Measurements from ENCODE around the gene AK1. TPM values are rescaled to one million over a fixed set of nuclear protein-coding genes. Genes with fewer than 3 reads are reported as not detected.

AK1 gene
- polyA plus RNA-seq, 1 of the 3 experiments (the other 2 are of a cell fraction) = 125 TPM

- H3K9me2 ChIP-seq = no peaks in the 10 kb centered on the region
- ChIA-PET POLR2A (interaction anchor here (0.6 to 1.0 kb wide), 2 partner anchors 16 to 23 kb away, joined by 3 read pairs; no protein-coding TSS in a partner anchor), CTCF (interaction anchor here (1.3 to 3.4 kb wide), 3 partner anchors 33 to 103 kb away, joined by 3 to 17 read pairs (median 5); partner anchors contain the start of gene CDK9)
- H3K36me3 ChIP-seq (replicated peaks in 1 of 2; ENCODE audit: control insufficient read depth in 1 of 2, insufficient read depth in 2 of 2, low read length in 1 of 2) = peaks cover 4 to 12% of the 10 kb centered on the region in 2 experiments
- no peak for TF ChIP-seq FOXM1 (IDR thresholded peaks at IDR 0.05; ENCODE audit: low read depth)
- TF ChIP-seq TEAD4 (IDR thresholded peaks at IDR 0.05; ENCODE audit: borderline replicate concordance, insufficient read depth) = no peak
- no peak for TF ChIP-seq REST (IDR thresholded peaks at IDR 0.05; ENCODE audit: low read depth, low read length)
- TF ChIP-seq PBX3 (IDR thresholded peaks at IDR 0.05) = no peak
- TF ChIP-seq RFX5 (IDR thresholded peaks at IDR 0.05; ENCODE audit: low read length) = no peak
- TF ChIP-seq GATA2 (CRISPR knock-in tag; IDR thresholded peaks at IDR 0.05) = no peak
- TF ChIP-seq ZBTB33 (IDR thresholded peaks at IDR 0.05; ENCODE audit: borderline replicate concordance, low read depth) = no peak
- no peak for TF ChIP-seq YY1 (IDR thresholded peaks at IDR 0.05; ENCODE audit: low read depth)
- TF ChIP-seq SIN3A (IDR thresholded peaks at IDR 0.05; ENCODE audit: borderline replicate concordance, low read depth, low read length) = no peak
- no peak for TF ChIP-seq FOSL2 (IDR thresholded peaks at IDR 0.05; ENCODE audit: borderline replicate concordance, low read depth)
- no peak for TF ChIP-seq ELF1 (IDR thresholded peaks at IDR 0.05)
- no peak for TF ChIP-seq NFIC (IDR thresholded peaks at IDR 0.05; ENCODE audit: borderline replicate concordance)
- no peak for TF ChIP-seq MAX (IDR thresholded peaks at IDR 0.05; ENCODE audit: low read depth)
- TF ChIP-seq RCOR1 (IDR thresholded peaks at IDR 0.05; ENCODE audit: low read length) = no peak
- TF ChIP-seq IRF3 (IDR thresholded peaks at IDR 0.05; ENCODE audit: low read depth, low read length) = no peak
- no peak for TF ChIP-seq FOXJ3 (CRISPR knock-in tag; IDR thresholded peaks at IDR 0.05)
- no peak for TF ChIP-seq EZH2phosphoT487 (IDR thresholded peaks at IDR 0.05; ENCODE audit: borderline replicate concordance, low read depth)
- TF ChIP-seq JUND (IDR thresholded peaks at IDR 0.05) = no peak
- TF ChIP-seq MXI1 (IDR thresholded peaks at IDR 0.05; ENCODE audit: low read depth, low read length) = no peak
- peak overlapping the region in 1 of 2 experiments; percentile 87; a peak in 1 of 4 replicates for H3K27ac ChIP-seq (ENCODE audit: low read depth in 2 of 2, low read length in 1 of 2)
- 95% methylated on average over 9 of the region's 11 CpGs for WGBS (ENCODE audit: low lambda C conversion rate)
- H3K9ac ChIP-seq = no peak overlapping the region
- DNase-seq = no peak
- peaks cover 21% of the 10 kb centered on the region for H3F3A ChIP-seq (replicated peaks; ENCODE audit: insufficient read depth)
- H3K4me3 ChIP-seq (ENCODE audit: low read depth in 2 of 2, low read length in 1 of 2) = no peak overlapping the region
- H2AFZ ChIP-seq (ENCODE audit: low read depth) = no peak overlapping the region
- H3K79me2 ChIP-seq (ENCODE audit: insufficient read depth) = no peaks in the 10 kb centered on the region
- H3K4me2 ChIP-seq = no peak overlapping the region
- no peaks in the 10 kb centered on the region for H3K9me3 ChIP-seq
- no peaks in the 10 kb centered on the region for H3K27me3 ChIP-seq (ENCODE audit: insufficient read depth)
- no peaks in the 10 kb centered on the region for H4K20me1 ChIP-seq (ENCODE audit: insufficient read depth)
- H3K4me1 ChIP-seq (ENCODE audit: control insufficient read depth in 1 of 2, insufficient read depth in 2 of 2, low read depth in 1 of 2, low read length in 1 of 2) = peaks cover 0 to 35% of the 10 kb centered on the region in 2 experiments; a peak in 1 of 4 replicates
These were observed 58.9 kb downstream of the AK1 start for GRCh38 chr9:127818574-127818973.
